Vagina (tissue), 2 donors: Measurements from ENCODE around the gene FITM2.

ENCODE experiments used
- POLR2AphosphoS5 ChIP-seq, 2 donors: sonication (generic); formaldehyde crosslinking; IDR thresholded peaks; one replicate each; pipeline ENCODE4 v1.9.0; 2017; ENCODE audit warnings: antibody characterized with exemption in 2 of 2, mild to moderate bottlenecking in 2 of 2, low read depth in 1 of 2; ENCODE audit not compliant: insufficient read depth in 1 of 2
- TF ChIP-seq, protein P1 (sequence below), 3 experiments: fragments of 450-650 bp in 2 of 3; fragments of 200-600 bp in 1 of 3; sonication (generic) in 1 of 3; IDR thresholded peaks; one replicate each; pipeline ENCODE4 v1.5.1; 2017 to 2019; ENCODE audit warnings: antibody characterized with exemption in 3 of 3, mild to moderate bottlenecking in 2 of 3, moderate library complexity in 2 of 3

DNA sequence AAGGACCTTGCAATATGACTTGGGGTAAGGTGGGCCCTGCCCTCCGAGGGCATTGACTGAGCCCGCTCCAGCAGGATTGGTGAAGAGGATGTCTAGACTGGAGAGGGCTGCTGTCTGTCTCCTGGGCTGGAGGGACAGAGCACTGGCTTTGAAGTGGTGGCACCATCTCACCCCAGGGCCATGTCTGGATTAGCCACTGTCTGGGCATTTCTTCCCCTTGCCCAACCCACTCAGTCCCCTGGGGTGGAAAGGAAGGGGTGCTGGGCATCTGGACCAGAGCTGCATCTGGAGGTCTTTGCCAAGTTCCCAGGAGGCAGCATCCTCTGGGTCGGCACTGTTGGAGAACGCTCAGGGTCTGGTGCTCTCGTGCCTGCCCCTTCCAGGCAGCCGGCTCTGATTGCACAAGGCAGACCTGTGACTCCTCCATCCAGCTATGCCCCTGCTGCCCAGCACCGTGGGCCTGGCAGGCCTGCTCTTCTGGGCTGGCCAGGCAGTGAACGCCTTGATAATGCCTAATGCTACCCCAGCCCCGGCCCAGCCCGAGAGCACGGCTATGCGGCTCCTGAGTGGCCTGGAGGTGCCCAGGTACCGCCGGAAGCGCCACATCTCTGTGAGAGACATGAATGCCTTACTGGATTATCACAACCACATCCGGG is 25.9 kb upstream of the FITM2 start, which contains the start of gene R3HDML:
- TF ChIP-seq POLR2AphosphoS5 (IDR thresholded peaks at IDR 0.05; ENCODE audit: insufficient read depth in 1 of 2, low read depth in 1 of 2): no peak
- TF ChIP-seq, protein P1, sequence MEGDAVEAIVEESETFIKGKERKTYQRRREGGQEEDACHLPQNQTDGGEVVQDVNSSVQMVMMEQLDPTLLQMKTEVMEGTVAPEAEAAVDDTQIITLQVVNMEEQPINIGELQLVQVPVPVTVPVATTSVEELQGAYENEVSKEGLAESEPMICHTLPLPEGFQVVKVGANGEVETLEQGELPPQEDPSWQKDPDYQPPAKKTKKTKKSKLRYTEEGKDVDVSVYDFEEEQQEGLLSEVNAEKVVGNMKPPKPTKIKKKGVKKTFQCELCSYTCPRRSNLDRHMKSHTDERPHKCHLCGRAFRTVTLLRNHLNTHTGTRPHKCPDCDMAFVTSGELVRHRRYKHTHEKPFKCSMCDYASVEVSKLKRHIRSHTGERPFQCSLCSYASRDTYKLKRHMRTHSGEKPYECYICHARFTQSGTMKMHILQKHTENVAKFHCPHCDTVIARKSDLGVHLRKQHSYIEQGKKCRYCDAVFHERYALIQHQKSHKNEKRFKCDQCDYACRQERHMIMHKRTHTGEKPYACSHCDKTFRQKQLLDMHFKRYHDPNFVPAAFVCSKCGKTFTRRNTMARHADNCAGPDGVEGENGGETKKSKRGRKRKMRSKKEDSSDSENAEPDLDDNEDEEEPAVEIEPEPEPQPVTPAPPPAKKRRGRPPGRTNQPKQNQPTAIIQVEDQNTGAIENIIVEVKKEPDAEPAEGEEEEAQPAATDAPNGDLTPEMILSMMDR (IDR thresholded peaks at IDR 0.05): no peak
